Left ventricle myocardium inferior (tissue), 1 donor: ENCODE results near the gene DPEP3. TPM values are rescaled to one million over a fixed set of nuclear protein-coding genes. Genes with fewer than 3 reads are reported as not detected.
A peak's percentile ranks its signal among the peaks of the same experiment; 100 is the strongest.
"Not testable (repeated sequence)": the region's sequence is repeated elsewhere in the genome, so short reads cannot be mapped to it uniquely, and the experiment has no call there.

ENCODE experiments used
- DNase-seq: peaks from one replicate; pipeline ENCODE4 v3.0.0-alpha.2; 2020
- H3K27ac ChIP-seq: fragments of 200-600 bp; replicated peaks from 2 replicates; pipeline ENCODE4 v1.8.0; 2021
- H3K27me3 ChIP-seq: fragments of 200-600 bp; 2 replicates; pipeline ENCODE4 v1.8.0; 2021; ENCODE audit warnings: low read depth
- H3K36me3 ChIP-seq: fragments of 200-600 bp; 2 replicates; pipeline ENCODE4 v1.8.0; 2021
- H3K4me1 ChIP-seq: fragments of 200-600 bp; 2 replicates; pipeline ENCODE4 v1.8.0; 2021
- H3K4me3 ChIP-seq: fragments of 200-600 bp; 2 replicates; pipeline ENCODE4 v1.8.0; 2021; ENCODE audit warnings: mild to moderate bottlenecking, moderate library complexity
- H3K9me3 ChIP-seq: fragments of 200-600 bp; replicated peaks from 2 replicates; pipeline ENCODE4 v1.8.0; 2021
- CTCF ChIP-seq: fragments of 200-600 bp; IDR thresholded peaks from 2 replicates; pipeline ENCODE4 v1.8.0; 2021; ENCODE audit warnings: antibody characterized with exemption, mild to moderate bottlenecking, borderline replicate concordance
- intact Hi-C: fragments of 100-400 bp; cut with micrococcal nuclease; formaldehyde crosslinking; loops from one replicate; pipeline ENCODE4 v1.11.0; 2022
- total RNA-seq: library from RNA; stranded (reverse); fragmentation: NEBNext Ultra II Directional; extraction: Animal tissue kit (Norgen Biotek cat#: 25700); gene quantifications from one replicate; pipeline ENCODE4 v1.2.1, GENCODE V29; 2021
- donor health status: DM: no; HTN: yes; CAD: no; lungs with severe emphysema.

Gene DPEP3
- total RNA-seq, 1 donor from 2014 or later, result not detected

DNA sequence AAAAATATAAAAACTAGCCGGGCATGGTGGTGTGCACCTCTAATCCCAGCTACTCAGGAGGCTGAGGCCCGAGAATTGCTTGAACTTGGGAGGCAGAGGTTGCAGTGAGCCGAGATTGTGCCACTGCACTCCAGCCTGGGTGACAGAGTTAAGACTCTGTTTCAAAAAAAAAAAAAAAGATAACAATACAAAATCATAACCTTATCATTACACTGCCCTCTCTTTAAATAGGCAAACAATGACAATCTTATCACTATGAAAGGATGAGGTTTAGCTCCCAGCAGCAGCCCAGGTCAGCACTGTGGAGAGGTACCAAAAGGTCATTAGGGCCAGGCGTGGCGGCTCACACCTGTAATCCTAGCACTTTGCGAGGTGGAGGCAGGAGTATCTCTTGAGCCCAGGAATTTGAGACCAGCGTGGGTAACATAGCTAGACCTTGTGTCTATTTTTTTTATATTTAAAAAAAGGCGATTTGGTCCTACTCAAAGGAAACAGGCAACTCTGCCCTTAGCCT lies 38.9 kb upstream of the DPEP3 start:
- Histone ChIP-seq H3K27me3 (no peaks in the 10 kb centered on the region), H3K9me3 (no peaks in the 10 kb centered on the region), H3K36me3 (no peaks in the 10 kb centered on the region), H3K27ac (no peak overlapping the region), H3K4me1 (peaks cover 33% of the 10 kb centered on the region), H3K4me3 (no peak overlapping the region)
- TF ChIP-seq CTCF, result no peak
- DNase-seq, result no peak
- intact Hi-C loops, result no loop called here

- no peak within 1 kb of the TSS for H3K27ac ChIP-seq
- no peak within 1 kb of the TSS for H3K4me3 ChIP-seq
- no peak for DNase-seq
- H3K36me3 ChIP-seq, result no peaks in the 10 kb centered on the region
- no peaks in the 10 kb centered on the region for H3K4me1 ChIP-seq
- no peak for TF ChIP-seq CTCF
- intact Hi-C loops, result no loop called here
- H3K27me3 ChIP-seq, result no peaks in the 10 kb centered on the region
- no peaks in the 10 kb centered on the region for H3K9me3 ChIP-seq
Measured at GRCh38 chr16:68015681-68016080, 35.4 kb upstream of the DPEP3 start, which contains the start of gene DPEP2NB. Gene DPEP2NB, minus strand, starts transcription at chr16:68015911. Its CDS starts 141 bp downstream, at chr16:68015770.

- H3K9me3 ChIP-seq, result no peaks in the 10 kb centered on the region
- H3K27me3 ChIP-seq, result no peaks in the 10 kb centered on the region
- no peak overlapping the region for H3K4me3 ChIP-seq
- no peaks in the 10 kb centered on the region for H3K36me3 ChIP-seq
- no peaks in the 10 kb centered on the region for H3K4me1 ChIP-seq
- H3K27ac ChIP-seq, result no peak overlapping the region
- DNase-seq, result no peak
- intact Hi-C loops, result no loop called here
- TF ChIP-seq CTCF, result no peak
Measured at GRCh38 chr16:68013440-68013839, 33.1 kb upstream of the DPEP3 start.

GRCh38 chr16:68009872-68010271 lies 29.6 kb upstream of the DPEP3 start:
- H3K27ac ChIP-seq, intact Hi-C loops, DNase-seq, H3K27me3 ChIP-seq, H3K4me3 ChIP-seq, H3K4me1 ChIP-seq, H3K36me3 ChIP-seq, H3K9me3 ChIP-seq: not testable (repeated sequence)

DNA sequence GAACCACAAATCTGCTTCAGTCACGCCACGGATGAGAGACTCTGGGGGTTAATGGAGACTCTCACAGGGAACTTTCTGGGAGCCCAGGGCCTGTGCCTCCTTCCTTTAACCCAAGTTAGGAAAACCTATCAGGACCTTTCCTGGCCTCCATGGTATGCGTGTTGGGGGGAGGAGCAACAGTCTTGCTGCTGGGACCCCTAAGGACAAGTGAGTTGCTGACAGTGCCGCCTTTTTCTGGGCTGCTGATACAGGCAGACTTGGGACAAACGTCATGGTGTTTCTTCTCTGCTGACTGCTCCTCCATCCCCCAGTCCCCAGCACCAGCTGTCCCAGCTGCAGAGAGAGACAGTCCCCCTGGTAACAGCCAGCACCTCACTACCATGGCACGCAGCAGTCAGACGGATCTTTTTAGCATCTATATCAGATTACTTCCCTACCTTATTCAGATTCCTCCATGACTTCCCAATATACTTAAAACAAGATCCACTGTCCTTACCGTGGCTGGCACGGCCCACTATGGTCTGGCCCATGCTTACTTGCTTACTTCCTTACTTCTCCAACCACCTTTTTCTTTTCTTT lies 28.9 kb upstream of the DPEP3 start:
- no peak for TF ChIP-seq CTCF

GRCh38 chr16:68005786-68006286 lies 25.5 kb upstream of the DPEP3 start:
- H3K27ac ChIP-seq, result peak overlapping the region; percentile 30
- peaks cover under 1% of the 10 kb centered on the region for H3K4me1 ChIP-seq
- TF ChIP-seq CTCF, result no peak

More for the DNA sequence above, 28.9 kb upstream of the DPEP3 start:
- Histone ChIP-seq H3K36me3 (no peaks in the 10 kb centered on the region), H3K27me3 (no peaks in the 10 kb centered on the region), H3K9me3 (no peaks in the 10 kb centered on the region), H3K27ac (no peak overlapping the region), H3K4me3 (no peak overlapping the region), H3K4me1 (no peaks in the 10 kb centered on the region)
- DNase-seq, result no peak
- intact Hi-C loops, result no loop called here

More at GRCh38 chr16:68005786-68006286, 25.5 kb upstream of the DPEP3 start:
- no peaks in the 10 kb centered on the region for H3K36me3 ChIP-seq
- no peak for DNase-seq
- H3K4me3 ChIP-seq, result no peak overlapping the region
- H3K27me3 ChIP-seq, result no peaks in the 10 kb centered on the region
- intact Hi-C loops, result no loop called here
- no peaks in the 10 kb centered on the region for H3K9me3 ChIP-seq
